Kidney epithelial cell (primary cell): ENCODE measurements around the gene HNF1B. TPM values are rescaled to one million over a fixed set of nuclear protein-coding genes. Genes with fewer than 3 reads are reported as not detected.

ENCODE experiments used
- DNase-seq: peaks from one replicate; pipeline ENCODE4 v3.0.0-alpha.2; 2010; ENCODE audit warnings: low read depth
- H3K27me3 ChIP-seq: 2 replicates; pipeline ENCODE4 v1.6.0; 2011; ENCODE audit warnings: low read length; ENCODE audit not compliant: control insufficient read depth, insufficient read depth
- H3K36me3 ChIP-seq: 2 replicates; pipeline ENCODE4 v1.5.1; 2011; ENCODE audit warnings: low read length; ENCODE audit not compliant: control insufficient read depth, insufficient read depth
- H3K4me3 ChIP-seq: 2 replicates; pipeline ENCODE4 v1.5.1; 2011; ENCODE audit warnings: low read depth, mild to moderate bottlenecking, control low read depth, low read length
- total RNA-seq: library from RNA; depleted of rRNA; stranded (reverse); fragments of >200 nt; gene quantifications from 2 replicates; pipeline ENCODE4 v1.2.3, GENCODE V29; 2015
- TF ChIP-seq, protein P1 (sequence below): IDR thresholded peaks from 2 replicates; pipeline ENCODE4 v1.5.1; 2011; ENCODE audit warnings: mild to moderate bottlenecking, moderate library complexity, low read length, control low read depth, inconsistent platforms; ENCODE audit not compliant: insufficient read depth, poor library complexity, severe bottlenecking

The HNF1B gene
- total RNA-seq, 1 donor from 2014 or later, result 15.1 TPM

DNA sequence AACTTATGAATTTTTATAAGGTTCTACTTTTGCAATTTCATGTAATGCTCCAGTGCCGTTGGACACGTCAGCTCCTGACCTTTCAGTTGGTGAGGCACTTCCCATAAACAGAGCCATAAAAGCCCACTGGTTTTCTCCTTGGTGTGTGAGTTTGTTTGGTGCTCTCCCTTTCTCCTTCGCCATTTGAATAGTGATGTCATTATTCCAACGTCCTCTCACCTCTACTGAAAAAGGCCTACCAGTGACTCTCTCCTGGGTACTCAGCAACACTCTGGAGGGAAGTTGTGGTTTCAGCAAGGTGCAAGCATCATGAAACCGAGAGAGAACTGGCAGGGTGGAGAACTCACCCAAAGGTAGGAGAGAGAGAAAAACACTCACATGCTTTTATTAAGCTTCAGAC is 29.6 kb upstream of the HNF1B start:
- TF ChIP-seq, protein P1, sequence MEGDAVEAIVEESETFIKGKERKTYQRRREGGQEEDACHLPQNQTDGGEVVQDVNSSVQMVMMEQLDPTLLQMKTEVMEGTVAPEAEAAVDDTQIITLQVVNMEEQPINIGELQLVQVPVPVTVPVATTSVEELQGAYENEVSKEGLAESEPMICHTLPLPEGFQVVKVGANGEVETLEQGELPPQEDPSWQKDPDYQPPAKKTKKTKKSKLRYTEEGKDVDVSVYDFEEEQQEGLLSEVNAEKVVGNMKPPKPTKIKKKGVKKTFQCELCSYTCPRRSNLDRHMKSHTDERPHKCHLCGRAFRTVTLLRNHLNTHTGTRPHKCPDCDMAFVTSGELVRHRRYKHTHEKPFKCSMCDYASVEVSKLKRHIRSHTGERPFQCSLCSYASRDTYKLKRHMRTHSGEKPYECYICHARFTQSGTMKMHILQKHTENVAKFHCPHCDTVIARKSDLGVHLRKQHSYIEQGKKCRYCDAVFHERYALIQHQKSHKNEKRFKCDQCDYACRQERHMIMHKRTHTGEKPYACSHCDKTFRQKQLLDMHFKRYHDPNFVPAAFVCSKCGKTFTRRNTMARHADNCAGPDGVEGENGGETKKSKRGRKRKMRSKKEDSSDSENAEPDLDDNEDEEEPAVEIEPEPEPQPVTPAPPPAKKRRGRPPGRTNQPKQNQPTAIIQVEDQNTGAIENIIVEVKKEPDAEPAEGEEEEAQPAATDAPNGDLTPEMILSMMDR, result no peak
- Histone ChIP-seq H3K36me3 (no peaks in the 10 kb centered on the region), H3K27me3 (no peaks in the 10 kb centered on the region), H3K4me3 (no peak overlapping the region)
- no peak for DNase-seq

GRCh38 chr17:37772982-37773381 is 28.1 kb upstream of the HNF1B start:
- Histone ChIP-seq H3K36me3 (no peaks in the 10 kb centered on the region), H3K4me3 (no peak overlapping the region), H3K27me3 (no peaks in the 10 kb centered on the region)
- no peak for DNase-seq
- TF ChIP-seq, protein P1, result no peak

GRCh38 chr17:37770631-37771518 is 26.0 kb upstream of the HNF1B start:
- DNase-seq, result no peak
- TF ChIP-seq, protein P1, result peak; percentile 82
- no peaks in the 10 kb centered on the region for H3K36me3 ChIP-seq
- H3K27me3 ChIP-seq, result no peaks in the 10 kb centered on the region
- H3K4me3 ChIP-seq, result no peak overlapping the region

DNA sequence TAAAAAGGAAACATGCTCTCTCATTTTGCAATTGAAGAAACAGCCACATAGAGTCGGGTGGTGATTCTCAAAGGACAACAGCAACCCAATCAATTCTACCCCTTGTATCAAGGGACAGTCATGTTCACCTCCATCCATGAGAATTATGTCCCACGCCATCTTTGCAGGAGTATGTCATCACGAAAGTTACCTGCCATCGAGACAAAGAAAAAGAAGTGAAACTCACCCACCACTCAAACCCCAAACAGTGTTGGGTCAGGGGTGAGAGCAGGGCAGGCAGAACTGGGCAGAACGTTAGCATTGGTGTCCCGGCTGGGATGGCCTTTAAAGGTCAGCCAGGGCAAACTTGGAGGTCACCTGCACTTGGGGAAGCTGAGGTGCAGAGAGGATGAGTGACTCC is 24.2 kb upstream of the HNF1B start:
- H3K27me3 ChIP-seq, result no peaks in the 10 kb centered on the region
- no peak overlapping the region for H3K4me3 ChIP-seq
- H3K36me3 ChIP-seq, result no peaks in the 10 kb centered on the region
- TF ChIP-seq, protein P1, result no peak
- DNase-seq, result no peak

GRCh38 chr17:37768438-37768837 is 23.6 kb upstream of the HNF1B start:
- DNase-seq, result no peak
- TF ChIP-seq, protein P1, result no peak
- H3K27me3 ChIP-seq, result no peaks in the 10 kb centered on the region
- no peak overlapping the region for H3K4me3 ChIP-seq
- no peaks in the 10 kb centered on the region for H3K36me3 ChIP-seq

DNA sequence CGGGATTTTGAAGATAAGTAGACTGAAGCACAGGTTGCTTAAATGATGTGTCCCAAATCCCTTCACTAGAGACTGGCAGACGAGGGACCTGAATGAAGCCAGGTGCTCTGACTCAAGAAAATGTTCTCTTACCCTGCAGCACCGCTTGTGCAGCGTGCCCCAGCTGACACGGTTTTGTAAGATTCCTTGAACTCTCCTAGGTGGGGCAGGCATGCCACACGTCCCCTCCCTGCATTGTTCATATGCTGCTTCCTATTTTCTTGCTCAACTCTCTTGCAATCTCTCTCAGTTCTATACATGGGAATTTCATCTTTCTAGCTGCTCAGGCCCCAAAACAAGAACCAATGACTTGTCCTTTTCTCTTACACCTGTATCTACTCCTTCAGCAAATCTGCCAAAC is 22.1 kb upstream of the HNF1B start:
- H3K36me3 ChIP-seq, result no peaks in the 10 kb centered on the region
- no peak overlapping the region for H3K4me3 ChIP-seq
- DNase-seq, result no peak
- TF ChIP-seq, protein P1, result no peak
- H3K27me3 ChIP-seq, result no peaks in the 10 kb centered on the region
